Measurements from ENCODE around the gene PEPD.
"Not testable (repeated sequence)": the region's sequence is repeated elsewhere in the genome, so short reads cannot be mapped to it uniquely, and the experiment has no call there.

The PEPD gene

GRCh38 chr19:33521480-33522370 is at the start of gene PEPD:
PEPD (minus strand) TSS chr19:33521791; CDS start chr19:33521760, 31 bp downstream.
- peak; percentile 79 for DNase-seq (ENCODE audit: low read depth)

- DNase-seq (ENCODE audit: low read depth): no peak
Observed at GRCh38 chr19:33569821-33570220, 48.2 kb upstream of the PEPD start.

- DNase-seq (ENCODE audit: low read depth): no peak
Observed at GRCh38 chr19:33568706-33569105, 47.1 kb upstream of the PEPD start.

- DNase-seq (ENCODE audit: low read depth): no peak
Observed at GRCh38 chr19:33564836-33565338, 43.3 kb upstream of the PEPD start.

- no peak for DNase-seq (ENCODE audit: low read depth)
Observed at GRCh38 chr19:33562636-33563035, 41.0 kb upstream of the PEPD start.

GRCh38 chr19:33561666-33562065 is 40.1 kb upstream of the PEPD start:
- DNase-seq (ENCODE audit: low read depth): not testable (repeated sequence)

GRCh38 chr19:33561261-33561660 is 39.7 kb upstream of the PEPD start:
- no peak for DNase-seq (ENCODE audit: low read depth)

- no peak for DNase-seq (ENCODE audit: low read depth)
Observed at GRCh38 chr19:33559996-33560395, 38.4 kb upstream of the PEPD start.

GRCh38 chr19:33558856-33559255 is 37.3 kb upstream of the PEPD start:
- no peak for DNase-seq (ENCODE audit: low read depth)

GRCh38 chr19:33558151-33558550 is 36.6 kb upstream of the PEPD start:
- no peak for DNase-seq (ENCODE audit: low read depth)

GRCh38 chr19:33557720-33558119 is 36.1 kb upstream of the PEPD start:
- no peak for DNase-seq (ENCODE audit: low read depth)

GRCh38 chr19:33557196-33557595 is 35.6 kb upstream of the PEPD start:
- no peak for DNase-seq (ENCODE audit: low read depth)

GRCh38 chr19:33556261-33556660 is 34.7 kb upstream of the PEPD start:
- no peak for DNase-seq (ENCODE audit: low read depth)

- not testable (repeated sequence) for DNase-seq (ENCODE audit: low read depth)
Observed at GRCh38 chr19:33555726-33556125, 34.1 kb upstream of the PEPD start.

- no peak for DNase-seq (ENCODE audit: low read depth)
Observed at GRCh38 chr19:33554821-33555220, 33.2 kb upstream of the PEPD start.

GRCh38 chr19:33554391-33554790 is 32.8 kb upstream of the PEPD start:
- no peak for DNase-seq (ENCODE audit: low read depth)

GRCh38 chr19:33553530-33554310 is 32.1 kb upstream of the PEPD start:
- no peak for DNase-seq (ENCODE audit: low read depth)

GRCh38 chr19:33552928-33553279 is 31.3 kb upstream of the PEPD start:
- DNase-seq (ENCODE audit: low read depth): no peak

GRCh38 chr19:33552191-33552927 is 30.8 kb upstream of the PEPD start:
- no peak for DNase-seq (ENCODE audit: low read depth)

GRCh38 chr19:33551676-33552075 is 30.1 kb upstream of the PEPD start:
- DNase-seq (ENCODE audit: low read depth): no peak

- no peak for DNase-seq (ENCODE audit: low read depth)
Observed at GRCh38 chr19:33550768-33551167, 29.2 kb upstream of the PEPD start.

- DNase-seq (ENCODE audit: low read depth): no peak
Observed at GRCh38 chr19:33547676-33548075, 26.1 kb upstream of the PEPD start.

All from stimulated activated CD8-positive, alpha-beta memory T cell treated with anti-CD3 and anti-CD28 coated beads, Interleukin-4, amount 100 ng/mL, for 24 hours (primary cell).